Osteoblast (primary cell): Measurements from ENCODE around the gene TESPA1. TPM values are rescaled to one million over a fixed set of nuclear protein-coding genes. Genes with fewer than 3 reads are reported as not detected.

Experiments used
- DNase-seq: peaks from one replicate; pipeline ENCODE4 v3.0.0; 2011; ENCODE audit warnings: low spot score, mixed read lengths; ENCODE audit not compliant: insufficient read length; ENCODE audit errors: missing footprints
- H2AFZ ChIP-seq: 2 replicates; pipeline ENCODE4 v1.6.0; 2011; ENCODE audit warnings: mild to moderate bottlenecking, low read length
- H3K27ac ChIP-seq: 2 replicates; pipeline ENCODE4 v1.5.1; 2011; ENCODE audit warnings: mild to moderate bottlenecking, low read depth, low read length, moderate library complexity
- H3K27me3 ChIP-seq: 2 replicates; pipeline ENCODE4 v1.6.0; 2012; ENCODE audit warnings: mild to moderate bottlenecking, control low read depth, inconsistent platforms, low read length, moderate library complexity; ENCODE audit not compliant: insufficient read depth
- H3K36me3 ChIP-seq: 2 replicates; pipeline ENCODE4 v1.5.1; 2011; ENCODE audit warnings: mild to moderate bottlenecking, low read length, control low read depth, moderate library complexity; ENCODE audit not compliant: insufficient read depth
- H3K4me1 ChIP-seq: 2 replicates; pipeline ENCODE4 v1.5.1; 2011; ENCODE audit warnings: mild to moderate bottlenecking, low read length, control low read depth, moderate library complexity; ENCODE audit not compliant: insufficient read depth
- H3K4me2 ChIP-seq: 2 replicates; pipeline ENCODE4 v1.6.0; 2011; ENCODE audit warnings: mild to moderate bottlenecking, low read length; ENCODE audit not compliant: insufficient read depth
- H3K4me3 ChIP-seq: fragments of 200-600 bp; sonication (generic); 3 replicates; pipeline ENCODE4 v1.5.1; 2012; ENCODE audit warnings: mild to moderate bottlenecking, low read length, inconsistent platforms; ENCODE audit not compliant: insufficient read depth
- H3K79me2 ChIP-seq: 2 replicates; pipeline ENCODE4 v1.6.0; 2012; ENCODE audit warnings: mild to moderate bottlenecking, low read length, control low read depth, inconsistent platforms; ENCODE audit not compliant: insufficient read depth
- H3K9me3 ChIP-seq: 2 replicates; pipeline ENCODE4 v1.5.1; 2011; ENCODE audit warnings: low read depth, low read length, control low read depth
- H4K20me1 ChIP-seq: 2 replicates; pipeline ENCODE4 v1.6.0; 2012; ENCODE audit warnings: mild to moderate bottlenecking, low read length, control low read depth; ENCODE audit not compliant: insufficient read depth
- total RNA-seq: library from RNA; depleted of rRNA; stranded (reverse); fragments of >200 nt; gene quantifications from 2 replicates; pipeline ENCODE4 v1.2.3, GENCODE V29; 2012
- TF ChIP-seq, protein P1 (sequence below): IDR thresholded peaks from 2 replicates; pipeline ENCODE4 v1.5.1; 2011; ENCODE audit warnings: mild to moderate bottlenecking, low read depth, low read length, moderate library complexity; ENCODE audit errors: extremely low read depth

TESPA1 gene
- total RNA-seq, 1 donor = not detected

DNA sequence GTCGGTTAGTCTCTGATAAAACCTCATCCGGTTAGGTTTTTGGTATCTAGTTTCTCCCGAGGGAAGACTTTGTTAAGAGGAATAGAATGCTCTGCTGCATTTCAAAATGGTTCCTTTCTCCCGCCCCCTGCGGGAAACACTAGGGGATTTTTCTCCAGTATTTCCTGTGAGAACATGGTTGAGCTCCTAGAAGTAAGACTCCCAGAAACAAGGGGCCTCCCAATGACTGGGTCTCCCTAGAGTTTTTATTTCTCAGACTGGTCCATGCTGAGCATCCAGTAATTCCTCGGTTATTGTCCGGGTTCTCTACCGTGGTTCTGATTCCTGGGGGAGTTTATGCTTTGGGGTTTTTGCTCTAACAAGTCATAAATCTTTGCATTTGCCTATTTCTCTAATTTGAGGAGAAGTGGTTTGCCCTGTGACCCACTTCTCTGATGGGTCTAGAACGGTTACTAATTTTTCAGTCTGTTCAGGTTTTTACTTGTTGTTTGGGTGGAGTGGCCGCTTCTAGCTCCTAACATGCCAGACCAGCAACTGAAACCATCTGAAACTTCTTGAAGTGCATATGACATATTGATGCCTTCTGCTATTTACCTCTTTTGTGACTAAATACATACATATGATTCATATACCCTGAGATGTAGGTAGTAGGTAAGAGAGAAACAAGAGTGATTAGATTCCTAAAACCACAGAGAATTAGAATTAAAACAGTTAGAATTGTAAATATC lies 25.1 kb downstream of the TESPA1 start:
- H2AFZ ChIP-seq = peak overlapping the region; percentile 60
- no peak overlapping the region for H3K27ac ChIP-seq
- H3K9me3 ChIP-seq = no peaks in the 10 kb centered on the region
- no peak overlapping the region for H3K4me3 ChIP-seq
- H3K79me2 ChIP-seq = no peaks in the 10 kb centered on the region
- DNase-seq = no peak
- peak overlapping the region; percentile 41 for H3K4me2 ChIP-seq
- no peaks in the 10 kb centered on the region for H3K36me3 ChIP-seq
- peaks cover 10% of the 10 kb centered on the region for H3K27me3 ChIP-seq
- H3K4me1 ChIP-seq = no peaks in the 10 kb centered on the region
- H4K20me1 ChIP-seq = no peaks in the 10 kb centered on the region
- TF ChIP-seq, protein P1, sequence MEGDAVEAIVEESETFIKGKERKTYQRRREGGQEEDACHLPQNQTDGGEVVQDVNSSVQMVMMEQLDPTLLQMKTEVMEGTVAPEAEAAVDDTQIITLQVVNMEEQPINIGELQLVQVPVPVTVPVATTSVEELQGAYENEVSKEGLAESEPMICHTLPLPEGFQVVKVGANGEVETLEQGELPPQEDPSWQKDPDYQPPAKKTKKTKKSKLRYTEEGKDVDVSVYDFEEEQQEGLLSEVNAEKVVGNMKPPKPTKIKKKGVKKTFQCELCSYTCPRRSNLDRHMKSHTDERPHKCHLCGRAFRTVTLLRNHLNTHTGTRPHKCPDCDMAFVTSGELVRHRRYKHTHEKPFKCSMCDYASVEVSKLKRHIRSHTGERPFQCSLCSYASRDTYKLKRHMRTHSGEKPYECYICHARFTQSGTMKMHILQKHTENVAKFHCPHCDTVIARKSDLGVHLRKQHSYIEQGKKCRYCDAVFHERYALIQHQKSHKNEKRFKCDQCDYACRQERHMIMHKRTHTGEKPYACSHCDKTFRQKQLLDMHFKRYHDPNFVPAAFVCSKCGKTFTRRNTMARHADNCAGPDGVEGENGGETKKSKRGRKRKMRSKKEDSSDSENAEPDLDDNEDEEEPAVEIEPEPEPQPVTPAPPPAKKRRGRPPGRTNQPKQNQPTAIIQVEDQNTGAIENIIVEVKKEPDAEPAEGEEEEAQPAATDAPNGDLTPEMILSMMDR = no peak

DNA sequence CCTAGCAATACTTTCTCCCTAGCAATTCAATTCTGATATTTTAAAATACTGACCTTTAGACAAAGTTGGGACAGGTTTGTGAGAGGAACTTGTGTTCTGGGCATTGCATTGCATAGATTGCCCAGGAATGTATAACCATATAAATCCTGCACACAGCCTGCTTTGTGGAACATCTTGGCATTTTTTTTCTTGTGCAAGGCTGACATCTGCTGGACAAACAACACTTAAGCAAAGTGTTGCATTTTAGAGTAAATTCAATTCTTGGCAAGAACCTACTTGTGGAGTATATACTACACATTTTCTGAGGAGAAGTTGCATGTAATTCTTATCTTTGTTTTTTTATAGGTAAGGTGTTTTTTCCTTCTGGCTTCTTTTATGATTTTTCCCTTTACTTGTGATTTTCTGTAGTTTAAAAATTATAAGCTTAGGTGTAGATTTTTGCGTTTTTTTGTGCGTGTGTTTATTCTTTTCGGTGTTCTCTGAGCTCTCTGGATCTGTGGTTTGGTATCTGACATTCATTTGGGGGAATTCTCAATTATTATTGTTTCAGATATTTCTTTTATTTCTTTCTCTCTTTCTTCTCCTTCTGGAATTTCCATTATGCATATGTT lies 26.4 kb downstream of the TESPA1 start:
- no peak overlapping the region for H3K4me2 ChIP-seq
- H3K36me3 ChIP-seq = no peaks in the 10 kb centered on the region
- no peaks in the 10 kb centered on the region for H3K79me2 ChIP-seq
- no peak overlapping the region for H2AFZ ChIP-seq
- H4K20me1 ChIP-seq = no peaks in the 10 kb centered on the region
- TF ChIP-seq, protein P1 = peak; percentile 66
- peak; percentile 80 for DNase-seq
- H3K27me3 ChIP-seq = peaks cover 10% of the 10 kb centered on the region
- H3K9me3 ChIP-seq = no peaks in the 10 kb centered on the region
- no peak overlapping the region for H3K27ac ChIP-seq
- H3K4me3 ChIP-seq = no peak overlapping the region
- no peaks in the 10 kb centered on the region for H3K4me1 ChIP-seq

DNA sequence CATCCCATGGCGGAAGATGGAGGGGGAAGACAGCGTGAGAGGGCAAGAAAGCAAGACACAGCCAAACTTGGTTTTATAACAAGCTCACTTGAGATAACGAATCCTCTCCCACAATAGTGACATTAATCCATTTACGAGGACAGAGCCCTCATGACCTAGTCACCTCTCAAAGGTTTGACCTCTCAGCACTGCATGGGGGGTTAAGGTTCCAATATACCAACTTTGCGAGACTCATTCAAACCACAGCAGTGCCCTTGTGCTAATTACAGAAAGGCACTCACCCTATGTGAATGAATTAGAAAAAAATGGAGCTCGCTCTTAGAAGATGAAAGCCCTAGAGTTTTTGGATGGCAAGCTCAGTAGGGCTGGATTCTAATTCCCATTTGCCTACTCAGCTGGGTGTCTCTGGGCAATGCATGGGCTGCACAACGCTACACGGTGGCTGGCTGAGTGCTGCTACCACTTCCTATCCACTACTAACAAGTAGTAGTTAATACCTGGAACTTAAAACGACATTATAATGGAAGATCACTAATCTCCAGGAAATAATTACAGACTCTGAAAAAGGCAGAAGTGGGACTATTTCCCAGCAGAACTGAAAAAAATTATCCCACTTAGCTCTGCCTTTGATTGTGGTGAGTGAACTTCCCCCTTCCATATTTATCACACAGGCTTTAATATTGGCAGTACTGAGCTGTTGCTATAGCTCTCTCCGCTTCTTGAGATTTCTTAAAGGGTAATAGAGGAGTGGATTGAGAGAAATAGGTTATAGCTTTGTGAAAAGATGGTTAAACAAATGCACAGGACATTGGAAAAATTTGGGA lies 27.5 kb downstream of the TESPA1 start:
- no peaks in the 10 kb centered on the region for H3K79me2 ChIP-seq

More for the DNA sequence above, 27.5 kb downstream of the TESPA1 start:
- Histone ChIP-seq H3K27ac (no peak overlapping the region), H3K27me3 (peaks cover 10% of the 10 kb centered on the region), H4K20me1 (no peaks in the 10 kb centered on the region), H3K4me1 (no peaks in the 10 kb centered on the region), H3K4me2 (no peak overlapping the region), H2AFZ (no peak overlapping the region), H3K9me3 (no peaks in the 10 kb centered on the region), H3K36me3 (no peaks in the 10 kb centered on the region), H3K4me3 (no peak overlapping the region)
- TF ChIP-seq, protein P1 = no peak
- DNase-seq = no peak
